HepG2 (cell line): ENCODE results near the gene RECK. TPM values are rescaled to one million over a fixed set of nuclear protein-coding genes. Genes with fewer than 3 reads are reported as not detected.

Source experiments
- ATAC-seq: fragments of 200-7000 bp; cut with Tn5 transposase; 3 replicates; pipeline ENCODE4 v1.9.1; 2020; ENCODE audit warnings: mild to moderate bottlenecking, moderate library complexity
- BruUV-seq: library from RNA; stranded (reverse); fragments of 400-500 nt; replicated peaks from 2 replicates; lab custom pipeline; 2021; lab: Mats Ljungman, UMichigan
- CTCF ChIA-PET: fragments of 300-600 bp; formaldehyde crosslinking; extraction: SDS; loops from one replicate; lab custom pipeline; 2021; ENCODE audit warnings: low total read pairs, inconsistent platforms, low intra/inter-chr PET ratio; lab: Yijun Ruan, JAX
- POLR2A ChIA-PET: fragments of 350-600 bp; sonication (Branson Sonifier 250); formaldehyde crosslinking; loops from one replicate; lab custom pipeline; 2020; ENCODE audit warnings: antibody characterized with exemption, inconsistent platforms; lab: Yijun Ruan, JAX
- DNase-seq: peaks from one replicate; pipeline ENCODE4 v3.0.0-alpha.2; 2015; ENCODE audit warnings: low spot score
- FAIRE-seq: peaks from 3 replicates; lab custom pipeline; 2011; peaks lifted over from hg19 to GRCh38; lab: Jason Lieb, UNC
- H2AFZ ChIP-seq: one replicate; pipeline ENCODE4 v1.6.1; 2011; ENCODE audit warnings: low read length, inconsistent platforms
- H3K27ac ChIP-seq: fragments of 300-600 bp; 3 replicates; pipeline ENCODE4 v1.8.0; 2011; ENCODE audit warnings: mixed run types, mild to moderate bottlenecking, mixed read lengths, low read length, inconsistent platforms; ENCODE audit not compliant: insufficient read depth; ENCODE audit errors: extremely low read length
- H3K27me3 ChIP-seq, 2 experiments: fragments of 200-600 bp in 1 of 2; 2 replicates in 1 of 2; 3 replicates in 1 of 2; pipeline versions ENCODE4 v1.6.0 to v1.8.0; 2011; ENCODE audit warnings: low read length in 2 of 2, mild to moderate bottlenecking in 2 of 2, moderate library complexity in 2 of 2, inconsistent platforms in 1 of 2; ENCODE audit not compliant: insufficient read depth in 2 of 2, control insufficient read depth in 1 of 2
- H3K36me3 ChIP-seq, 2 experiments: fragments of 200-600 bp in 1 of 2; replicated peaks in 1 of 2; 2 replicates in 1 of 2; 3 replicates in 1 of 2; pipeline versions ENCODE4 v1.5.1 to v1.8.0; 2011; ENCODE audit warnings: low read length in 2 of 2, inconsistent platforms in 1 of 2; ENCODE audit not compliant: insufficient read depth in 2 of 2, control insufficient read depth in 1 of 2
- H3K4me1 ChIP-seq: 2 replicates; pipeline ENCODE4 v1.5.1; 2012; ENCODE audit warnings: low read length, inconsistent platforms; ENCODE audit not compliant: insufficient read depth
- H3K4me2 ChIP-seq: 2 replicates; pipeline ENCODE4 v1.6.0; 2011; ENCODE audit warnings: low read depth, low read length, inconsistent platforms
- H3K4me3 ChIP-seq, 3 experiments: fragments of 200-600 bp in 1 of 3; sonication (generic), shearing (Covaris generic) in 1 of 3; replicated peaks in 1 of 3; 2 replicates each; pipeline ENCODE4 v1.5.1; 2011 to 2016; ENCODE audit warnings: low read length in 3 of 3, inconsistent platforms in 2 of 3, low read depth in 2 of 3, mild to moderate bottlenecking in 2 of 3, control low read depth in 1 of 3, mixed read lengths in 1 of 3; ENCODE audit not compliant: insufficient read depth in 1 of 3
- H3K79me2 ChIP-seq: one replicate; pipeline ENCODE4 v1.6.1; 2011; ENCODE audit warnings: low read length, inconsistent platforms; ENCODE audit not compliant: insufficient read depth
- H3K9ac ChIP-seq: 2 replicates; pipeline ENCODE4 v1.6.0; 2011; ENCODE audit warnings: mild to moderate bottlenecking, low read depth, low read length, inconsistent platforms; ENCODE audit not compliant: insufficient read depth
- H3K9me3 ChIP-seq: 2 replicates; pipeline ENCODE4 v1.5.1; 2012; ENCODE audit warnings: mild to moderate bottlenecking, low read length
- H4K20me1 ChIP-seq: 2 replicates; pipeline ENCODE4 v1.6.0; 2011; ENCODE audit warnings: inconsistent platforms, mild to moderate bottlenecking, low read length, moderate library complexity; ENCODE audit not compliant: insufficient read depth
- FIP1L1 ChIP-seq: fragments of 200-400 bp; formaldehyde crosslinking; IDR thresholded peaks from 2 replicates; pipeline ENCODE4 v1.6.1; 2018; ENCODE audit warnings: low read depth, mild to moderate bottlenecking, low read length, moderate library complexity, borderline replicate concordance; ENCODE audit not compliant: insufficient read depth
- IRX3 ChIP-seq: sonication (generic); formaldehyde crosslinking; IDR thresholded peaks from 2 replicates; pipeline ENCODE4 v1.8.1; 2023; ENCODE audit warnings: mild to moderate bottlenecking, low read depth, missing genetic modification reagents, borderline replicate concordance
- ISX ChIP-seq: sonication (generic); formaldehyde crosslinking; conservative IDR thresholded peaks from 2 replicates; pipeline ENCODE4 v1.5.0; 2020; ENCODE audit warnings: missing genetic modification reagents
- JARID2 ChIP-seq: sonication (generic); formaldehyde crosslinking; IDR thresholded peaks from 2 replicates; pipeline ENCODE4 v1.8.1; 2023; ENCODE audit warnings: missing genetic modification reagents, inconsistent platforms; ENCODE audit not compliant: insufficient replicate concordance
- ZBTB42 ChIP-seq: sonication (generic); formaldehyde crosslinking; IDR thresholded peaks from 2 replicates; pipeline ENCODE4 v1.5.0; 2020; ENCODE audit warnings: mild to moderate bottlenecking, missing genetic modification reagents
- ZNF326 ChIP-seq: sonication (generic); formaldehyde crosslinking; IDR thresholded peaks from 2 replicates; pipeline ENCODE4 v1.4.0; 2020; ENCODE audit warnings: missing genetic modification reagents, borderline replicate concordance
- ZNF549 ChIP-seq: sonication (generic); formaldehyde crosslinking; IDR thresholded peaks from 2 replicates; pipeline ENCODE4 v1.5.0; 2020; ENCODE audit warnings: missing genetic modification reagents
- ZNF609 ChIP-seq: sonication (generic); formaldehyde crosslinking; IDR thresholded peaks from 2 replicates; pipeline ENCODE4 v1.4.0; 2020; ENCODE audit warnings: mild to moderate bottlenecking, missing genetic modification reagents, borderline replicate concordance
- WGBS: methylation state at CpG from one replicate; pipeline ENCODE4 v1.1.6; 2017; ENCODE audit warnings: low lambda C conversion rate; 5-methylcytosine and 5-hydroxymethylcytosine counted together
- in situ Hi-C: cut with HindIII; loops from 2 replicates; pipeline ENCODE4 v1.10.0; 2017; ENCODE audit warnings: low pct_unique_long_range_greater_than_20kb; ENCODE audit not compliant: extremely low pct_ligation_motif_present
- intact Hi-C: fragments of 100-400 bp; cut with micrococcal nuclease; formaldehyde crosslinking; loops from one replicate; pipeline ENCODE4 v1.10.0; 2022; ENCODE audit not compliant: unreplicated experiment
- polyA plus RNA-seq, 8 experiments: library from polyadenylated mRNA; depleted of rRNA in 3 of 8; stranded (reverse) in 7 of 8; unstranded in 1 of 8; fragments of >200 nt; fragmentation: Illumina TruSeq in 4 of 8; extraction: Trizol in 4 of 8; gene quantifications; 2 replicates each; pipeline versions ENCODE4 v1.2.1 to v1.2.3, GENCODE V29; 2011 to 2016; ENCODE audit warnings: low read depth in 4 of 8, missing spikeins in 1 of 8, mixed read lengths in 1 of 8; ENCODE audit not compliant: insufficient read depth in 1 of 8
- total RNA-seq, 5 experiments: library from RNA; depleted of rRNA; stranded (reverse); fragments of >200 nt; fragmentation: Illumina TruSeq; extraction: Trizol; gene quantifications; 2 replicates each; pipeline ENCODE4 v1.2.3, GENCODE V29; 2016; ENCODE audit warnings: low read depth in 1 of 5
- TF ChIP-seq, protein P1 (sequence below): IDR thresholded peaks from 2 replicates; pipeline ENCODE4 v1.6.1; 2012; ENCODE audit warnings: low read length, improper control_type of control experiment
- TF ChIP-seq, protein P2 (sequence below): sonication (generic); formaldehyde crosslinking; IDR thresholded peaks from 2 replicates; pipeline ENCODE4 v1.8.0; 2022; ENCODE audit warnings: mild to moderate bottlenecking, missing genetic modification reagents, borderline replicate concordance
- TF ChIP-seq, protein P3 (sequence below): sonication (generic); formaldehyde crosslinking; IDR thresholded peaks from 2 replicates; pipeline ENCODE4 v1.5.1; 2020; ENCODE audit warnings: missing genetic modification reagents, mild to moderate bottlenecking, borderline replicate concordance

RECK gene
- total and polyA plus RNA-seq, 2 of the 13 experiments (the other 11 are each of a cell fraction or from before 2014, with no cell fraction given), result 3.1 to 4.8 TPM

GRCh38 chr9:36140086-36141084 lies 103.7 kb downstream of the RECK start:
- ChIA-PET POLR2A (interaction anchor here (1.0 kb wide), 1 partner anchor 8 kb away, joined by 3 read pairs; no protein-coding TSS in a partner anchor), CTCF (no interaction called here)
- no peak overlapping the region for H3K9ac ChIP-seq
- DNase-seq (no peak), ATAC-seq (no peak), FAIRE-seq (no peak)
- no peak overlapping the region for H3K27ac ChIP-seq
- H2AFZ ChIP-seq, result no peak overlapping the region
- H3K36me3 ChIP-seq, result no peaks in the 10 kb centered on the region
- BruUV-seq, result no TSS peak
- peaks cover 15 to 46% of the 10 kb centered on the region in 2 experiments for H3K27me3 ChIP-seq
- in situ Hi-C loops (no loop called here), intact Hi-C loops (no loop called here)
- no peaks in the 10 kb centered on the region for H4K20me1 ChIP-seq
- no peaks in the 10 kb centered on the region for H3K79me2 ChIP-seq
- H3K4me3 ChIP-seq, result no peak overlapping the region
- WGBS, result 35% methylated on average over 11 of the region's 11 CpGs
- H3K9me3 ChIP-seq, result peaks cover 1% of the 10 kb centered on the region; the same call in 1 of the 2 replicates
- H3K4me1 ChIP-seq, result peaks cover 31% of the 10 kb centered on the region
- H3K4me2 ChIP-seq, result no peak overlapping the region
- no peak for TF ChIP-seq JARID2 (CRISPR knock-in tag)
- no peak for TF ChIP-seq FIP1L1
- TF ChIP-seq, protein P1, sequence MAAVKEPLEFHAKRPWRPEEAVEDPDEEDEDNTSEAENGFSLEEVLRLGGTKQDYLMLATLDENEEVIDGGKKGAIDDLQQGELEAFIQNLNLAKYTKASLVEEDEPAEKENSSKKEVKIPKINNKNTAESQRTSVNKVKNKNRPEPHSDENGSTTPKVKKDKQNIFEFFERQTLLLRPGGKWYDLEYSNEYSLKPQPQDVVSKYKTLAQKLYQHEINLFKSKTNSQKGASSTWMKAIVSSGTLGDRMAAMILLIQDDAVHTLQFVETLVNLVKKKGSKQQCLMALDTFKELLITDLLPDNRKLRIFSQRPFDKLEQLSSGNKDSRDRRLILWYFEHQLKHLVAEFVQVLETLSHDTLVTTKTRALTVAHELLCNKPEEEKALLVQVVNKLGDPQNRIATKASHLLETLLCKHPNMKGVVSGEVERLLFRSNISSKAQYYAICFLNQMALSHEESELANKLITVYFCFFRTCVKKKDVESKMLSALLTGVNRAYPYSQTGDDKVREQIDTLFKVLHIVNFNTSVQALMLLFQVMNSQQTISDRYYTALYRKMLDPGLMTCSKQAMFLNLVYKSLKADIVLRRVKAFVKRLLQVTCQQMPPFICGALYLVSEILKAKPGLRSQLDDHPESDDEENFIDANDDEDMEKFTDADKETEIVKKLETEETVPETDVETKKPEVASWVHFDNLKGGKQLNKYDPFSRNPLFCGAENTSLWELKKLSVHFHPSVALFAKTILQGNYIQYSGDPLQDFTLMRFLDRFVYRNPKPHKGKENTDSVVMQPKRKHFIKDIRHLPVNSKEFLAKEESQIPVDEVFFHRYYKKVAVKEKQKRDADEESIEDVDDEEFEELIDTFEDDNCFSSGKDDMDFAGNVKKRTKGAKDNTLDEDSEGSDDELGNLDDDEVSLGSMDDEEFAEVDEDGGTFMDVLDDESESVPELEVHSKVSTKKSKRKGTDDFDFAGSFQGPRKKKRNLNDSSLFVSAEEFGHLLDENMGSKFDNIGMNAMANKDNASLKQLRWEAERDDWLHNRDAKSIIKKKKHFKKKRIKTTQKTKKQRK, result no peak
- TF ChIP-seq ZNF326 (CRISPR knock-in tag), result no peak
- TF ChIP-seq ISX (CRISPR knock-in tag), result no peak
- TF ChIP-seq, protein P2, sequence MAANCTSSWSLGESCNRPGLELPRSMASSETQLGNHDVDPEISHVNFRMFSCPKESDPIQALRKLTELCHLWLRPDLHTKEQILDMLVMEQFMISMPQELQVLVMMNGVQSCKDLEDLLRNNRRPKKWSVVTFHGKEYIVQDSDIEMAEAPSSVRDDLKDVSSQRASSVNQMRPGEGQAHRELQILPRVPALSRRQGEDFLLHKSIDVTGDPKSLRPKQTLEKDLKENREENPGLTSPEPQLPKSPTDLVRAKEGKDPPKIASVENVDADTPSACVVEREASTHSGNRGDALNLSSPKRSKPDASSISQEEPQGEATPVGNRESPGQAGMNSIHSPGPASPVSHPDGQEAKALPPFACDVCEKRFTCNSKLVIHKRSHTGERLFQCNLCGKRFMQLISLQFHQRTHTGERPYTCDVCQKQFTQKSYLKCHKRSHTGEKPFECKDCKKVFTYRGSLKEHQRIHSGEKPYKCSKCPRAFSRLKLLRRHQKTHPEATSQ, result no peak
- no peak for TF ChIP-seq IRX3
- TF ChIP-seq, protein P3, sequence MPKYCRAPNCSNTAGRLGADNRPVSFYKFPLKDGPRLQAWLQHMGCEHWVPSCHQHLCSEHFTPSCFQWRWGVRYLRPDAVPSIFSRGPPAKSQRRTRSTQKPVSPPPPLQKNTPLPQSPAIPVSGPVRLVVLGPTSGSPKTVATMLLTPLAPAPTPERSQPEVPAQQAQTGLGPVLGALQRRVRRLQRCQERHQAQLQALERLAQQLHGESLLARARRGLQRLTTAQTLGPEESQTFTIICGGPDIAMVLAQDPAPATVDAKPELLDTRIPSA (CRISPR knock-in tag), result no peak
- TF ChIP-seq ZNF549, result no peak
- TF ChIP-seq ZBTB42, result no peak
- no peak for TF ChIP-seq ZNF609 (CRISPR knock-in tag)
